NCI-H2227 (cell line): ENCODE results near the gene SAMMSON.
A peak's percentile ranks its signal among the peaks of the same experiment; 100 is the strongest.

Experiments
- DNase-seq: peaks from one replicate; lab custom pipeline; 2025; ENCODE audit not compliant: unreplicated experiment; lab: John Stamatoyannopoulos, UW

SAMMSON gene

GRCh38 chr3:69999140-70000027 lies at the start of gene SAMMSON:
SAMMSON (plus strand) TSS chr3:69999733.
- peak; percentile 91 for DNase-seq

- DNase-seq: no peak
Measured at GRCh38 chr3:69951616-69952015, 47.9 kb upstream of the SAMMSON start.

- DNase-seq: no peak
Measured at GRCh38 chr3:69959581-69959980, 40.0 kb upstream of the SAMMSON start.

DNA sequence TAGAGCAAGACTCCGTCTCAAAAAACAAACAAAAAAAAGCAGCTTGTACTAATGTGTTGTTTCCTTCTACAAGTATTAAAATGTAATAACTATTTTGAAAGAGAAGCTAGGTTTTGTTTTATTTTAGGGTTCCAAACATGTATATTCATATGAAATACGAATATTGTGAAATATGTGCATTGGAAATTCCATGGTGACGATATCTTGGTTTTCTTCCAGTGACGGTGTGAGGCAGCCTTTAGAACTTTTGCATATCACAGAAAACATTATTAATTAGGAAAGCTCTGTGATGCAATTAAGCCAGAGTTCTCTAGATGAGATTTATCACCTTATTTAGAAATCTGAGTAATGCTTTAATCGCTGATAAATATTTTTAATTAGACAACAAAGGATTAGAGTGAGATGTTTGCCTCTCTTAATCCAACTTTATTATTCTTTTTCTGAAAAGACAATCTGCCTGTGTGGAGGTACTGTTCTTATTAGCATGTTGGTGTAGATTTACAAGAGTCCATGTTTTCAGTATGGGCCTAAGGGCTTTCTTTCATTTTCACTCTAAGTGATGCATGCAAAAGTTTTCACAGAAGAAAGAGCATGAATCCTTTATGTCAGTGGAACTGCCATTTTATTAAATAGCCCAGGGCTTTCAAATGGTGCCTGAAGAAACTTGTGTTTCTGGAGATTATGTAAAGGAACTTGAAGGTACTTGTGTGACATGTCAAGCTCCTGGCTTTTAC lies 37.7 kb upstream of the SAMMSON start:
- DNase-seq: no peak

- DNase-seq: no peak
Measured at GRCh38 chr3:69963643-69964042, 35.9 kb upstream of the SAMMSON start.

- no peak for DNase-seq
Measured at GRCh38 chr3:69967156-69967555, 32.4 kb upstream of the SAMMSON start.

DNA sequence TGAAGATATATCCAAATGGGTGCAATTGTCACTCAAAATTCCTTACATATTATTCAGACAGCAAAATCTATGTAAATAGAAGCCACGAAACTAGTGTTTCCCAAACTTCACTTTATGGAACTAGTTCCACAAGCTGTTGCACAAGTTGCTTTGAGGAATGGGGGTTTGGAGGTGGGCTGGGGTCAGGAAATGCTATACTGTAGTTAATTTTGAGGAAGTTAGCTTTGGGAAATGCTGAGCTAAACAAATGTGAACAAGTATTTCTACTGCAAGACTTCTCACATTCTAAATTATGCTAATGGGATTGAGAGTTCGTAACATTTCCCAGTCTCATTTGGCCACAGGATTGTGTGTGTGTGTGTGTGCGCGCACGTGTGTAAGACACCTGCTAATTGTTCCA lies 28.7 kb upstream of the SAMMSON start:
- no peak for DNase-seq

GRCh38 chr3:69972672-69973071 lies 26.9 kb upstream of the SAMMSON start:
- no peak for DNase-seq

DNA sequence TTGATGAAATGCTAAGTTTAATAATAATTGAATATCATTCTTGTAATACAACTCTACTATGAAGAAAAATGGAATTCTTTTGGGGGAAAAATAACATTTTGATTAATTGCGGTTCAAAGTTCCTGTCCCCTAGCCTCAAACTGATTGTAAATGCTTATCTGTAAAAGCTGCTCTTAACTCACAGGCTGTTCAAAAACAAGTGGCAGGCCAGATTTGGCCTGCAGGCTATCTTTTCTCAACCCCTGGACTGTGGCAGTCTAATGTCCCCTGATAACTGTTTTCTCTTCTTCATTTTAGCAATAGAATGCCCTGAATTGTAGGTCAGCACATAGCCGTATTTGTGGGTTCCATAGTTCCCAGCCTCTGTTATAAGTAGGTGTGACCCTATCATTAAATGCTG lies 23.5 kb upstream of the SAMMSON start:
- no peak for DNase-seq

DNA sequence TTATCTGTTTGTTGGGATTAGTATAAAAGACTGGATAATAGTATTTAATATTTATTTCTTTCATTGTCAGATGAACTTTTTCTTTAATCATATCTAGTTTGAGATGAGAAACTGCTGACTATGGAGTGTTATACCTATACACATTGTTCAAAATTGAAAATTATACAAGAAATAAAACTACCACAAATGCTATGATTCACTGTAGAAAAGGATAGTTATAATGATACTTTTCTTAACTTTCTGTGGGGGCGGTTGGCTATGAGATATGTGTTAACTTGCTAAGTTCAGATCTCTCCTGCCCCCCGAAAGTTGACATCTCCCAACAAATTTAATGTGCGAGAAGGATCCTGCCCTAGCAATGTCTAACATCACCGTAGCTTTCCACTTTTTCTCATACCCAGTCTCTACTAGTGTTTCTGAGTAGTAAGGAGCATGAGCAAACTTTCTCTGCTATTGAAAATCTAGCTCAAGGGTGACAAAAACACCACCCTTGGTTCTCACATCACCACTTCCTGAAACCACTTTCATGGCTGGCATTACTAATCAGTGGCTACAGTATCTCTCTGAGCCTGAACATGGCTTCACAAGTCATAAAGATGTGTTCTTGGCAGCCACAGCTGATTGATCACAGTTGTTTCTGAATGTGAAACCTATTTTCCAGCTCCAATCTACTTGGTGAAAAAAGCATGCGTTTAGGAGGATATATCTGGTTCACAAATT lies 15.8 kb upstream of the SAMMSON start:
- no peak for DNase-seq

- no peak for DNase-seq
Measured at GRCh38 chr3:69985266-69985665, 14.3 kb upstream of the SAMMSON start.

DNA sequence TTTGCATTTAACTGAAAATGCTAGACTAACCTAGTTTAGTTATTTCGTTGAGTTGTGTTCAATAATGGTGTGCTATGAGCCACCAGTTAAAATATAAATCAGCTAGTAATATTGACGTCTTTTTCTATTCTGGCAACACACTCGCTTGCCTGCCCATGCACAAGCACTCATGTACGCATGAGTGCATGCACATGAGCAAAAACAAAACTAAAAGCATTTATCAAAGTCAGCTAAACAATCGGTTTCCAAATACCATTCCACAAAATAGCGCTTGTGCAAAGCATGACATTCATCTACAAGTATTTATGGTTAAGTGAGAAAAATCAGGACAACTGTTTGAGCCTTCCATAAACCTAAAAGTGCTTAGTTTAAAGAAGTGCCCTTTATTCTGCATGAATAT lies 13.1 kb upstream of the SAMMSON start:
- DNase-seq: no peak

GRCh38 chr3:69987833-69988232 lies 11.7 kb upstream of the SAMMSON start:
- no peak for DNase-seq

GRCh38 chr3:69993757-69994156 lies 5.8 kb upstream of the SAMMSON start:
- no peak for DNase-seq

DNA sequence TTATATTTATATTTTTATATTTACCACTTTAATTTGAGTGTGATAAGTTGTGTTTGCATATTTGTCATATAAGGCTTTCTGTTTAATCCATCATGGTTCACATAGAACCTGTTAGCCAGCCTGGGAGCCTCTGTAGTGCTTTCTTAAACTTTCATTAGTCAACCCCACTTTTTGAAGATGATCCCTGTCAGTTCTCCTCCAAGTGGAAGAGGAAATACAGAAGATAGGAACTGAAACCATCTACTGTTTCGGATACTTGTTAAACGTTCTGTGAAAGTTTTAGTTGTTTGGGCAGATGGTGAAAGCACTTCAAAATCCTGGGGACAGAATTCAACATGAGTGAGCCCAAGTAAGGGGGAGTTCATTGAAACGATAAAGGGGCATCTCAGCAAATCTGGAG lies 4.6 kb upstream of the SAMMSON start:
- no peak for DNase-seq

GRCh38 chr3:69997631-69998307 lies 1.8 kb upstream of the SAMMSON start:
- no peak for DNase-seq

DNA sequence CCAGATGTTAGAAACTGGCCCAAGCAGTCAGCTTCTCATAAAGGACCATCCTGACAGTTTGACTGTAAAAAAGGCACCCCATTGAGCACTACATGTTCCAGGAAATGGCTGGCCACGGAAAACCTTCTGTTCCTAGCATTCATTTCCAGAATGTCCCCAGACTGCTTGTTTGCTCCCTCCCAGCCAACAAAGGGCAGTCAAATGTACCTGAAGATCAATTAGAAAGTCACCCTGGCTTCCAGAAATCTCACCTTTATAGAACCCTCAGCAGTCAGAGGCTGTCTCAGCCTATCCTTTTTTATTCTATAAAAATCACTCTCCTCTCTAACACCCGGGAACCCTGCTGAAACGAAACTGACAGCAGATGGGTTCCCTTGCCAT lies 784 bp upstream of the SAMMSON start:
- no peak for DNase-seq

DNA sequence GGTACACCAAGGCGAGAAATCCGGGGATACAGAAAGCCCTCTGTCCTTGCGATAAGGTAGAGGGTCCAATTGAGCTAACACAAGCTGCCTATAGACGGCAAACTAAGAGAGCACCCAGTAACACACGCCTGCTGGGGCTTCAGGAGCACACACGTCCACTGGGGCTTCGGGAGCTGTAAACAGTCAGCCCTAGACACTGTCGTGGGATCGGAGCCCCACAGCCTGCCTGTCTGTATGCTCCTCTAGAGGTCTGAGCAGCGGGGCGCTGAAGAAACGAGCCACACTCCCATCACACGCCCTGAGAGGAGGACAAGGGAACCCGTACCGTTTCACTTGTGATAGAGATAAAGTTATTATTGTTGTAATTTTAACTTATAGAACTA lies 486 bp downstream of the SAMMSON start:
- DNase-seq: peak; percentile 45

DNA sequence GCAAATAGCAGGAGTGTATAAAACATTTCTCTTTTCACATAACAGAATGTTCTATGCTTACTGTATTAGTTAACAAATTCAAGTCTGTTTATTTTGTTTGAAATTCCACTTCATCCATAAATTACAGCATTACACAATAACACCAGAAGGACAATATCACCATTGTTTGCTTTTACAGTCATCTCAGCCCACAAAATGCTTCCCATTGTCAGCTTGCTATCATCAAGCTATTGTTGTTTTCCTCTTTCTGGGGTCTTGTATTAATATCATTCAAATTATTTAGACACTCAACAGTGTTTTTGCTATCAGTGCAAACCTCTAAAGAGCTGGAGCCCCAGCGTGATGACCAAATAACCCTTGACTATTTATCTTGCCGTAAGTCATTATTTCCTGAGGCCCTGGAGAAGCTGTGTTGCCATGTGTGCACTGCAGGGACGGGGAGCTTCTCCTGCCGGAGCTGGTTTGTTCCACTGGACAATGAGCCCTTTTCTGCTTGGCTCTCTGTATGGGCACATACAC lies 1.1 kb downstream of the SAMMSON start:
- peak; percentile 35 for DNase-seq

DNA sequence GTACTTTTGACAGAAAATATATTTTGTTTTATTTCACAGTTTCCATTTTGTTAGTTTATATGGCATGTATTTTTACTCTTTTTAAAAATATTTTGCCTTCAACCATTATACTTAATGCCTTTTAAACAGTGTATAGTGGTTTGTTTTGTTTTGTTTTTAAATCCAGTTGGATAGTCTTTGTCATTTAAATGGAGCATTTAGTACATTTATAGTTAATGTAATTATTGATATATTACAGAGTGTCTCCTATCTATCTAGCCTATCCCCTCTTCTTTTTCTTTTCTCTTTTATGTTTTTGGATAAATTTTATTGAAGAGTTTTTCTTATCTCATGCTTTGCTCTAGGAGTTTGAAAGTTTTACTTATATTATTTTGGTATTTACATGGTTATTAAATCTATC lies 3.6 kb downstream of the SAMMSON start:
- DNase-seq: no peak

DNA sequence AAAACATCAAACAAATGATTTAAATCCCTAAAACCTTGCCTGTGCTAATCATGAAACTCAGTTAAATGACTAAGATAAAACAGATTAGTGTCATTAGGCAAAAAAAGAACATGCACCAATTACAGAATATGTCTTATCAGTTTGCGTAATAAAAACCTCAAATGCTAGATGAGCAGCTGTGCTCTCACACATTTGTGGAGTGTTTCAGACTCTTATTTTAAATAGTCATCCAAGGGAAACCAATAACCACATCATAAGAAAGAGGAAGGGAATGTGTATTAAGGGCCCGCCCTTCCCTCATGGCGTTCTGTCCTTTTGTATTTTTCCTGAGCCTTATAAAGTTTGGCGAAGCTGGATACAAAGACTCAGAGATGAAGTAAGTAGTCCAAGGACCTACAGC lies 6.6 kb downstream of the SAMMSON start:
- no peak for DNase-seq
